ENCODE results near the gene BCL11A. TPM values are rescaled to one million over a fixed set of nuclear protein-coding genes. Genes with fewer than 3 reads are reported as not detected.
A peak's percentile ranks its signal among the peaks of the same experiment; 100 is the strongest.

Gene BCL11A
- total RNA-seq, 1 donor from 2014 or later: 46.2 TPM

GRCh38 chr2:60496956-60497355, 56.5 kb downstream of the BCL11A start:
- Mint-ChIP-seq H3K4me1 (ENCODE audit: low read depth) (peaks cover 18% of the 10 kb centered on the region), H3K4me3 (ENCODE audit: low read depth) (no peak overlapping the region), H3K9me3 (ENCODE audit: low read depth) (no peaks in the 10 kb centered on the region), H3K27me3 (no peaks in the 10 kb centered on the region), H3K27ac (no peak overlapping the region), H3K36me3 (ENCODE audit: insufficient read depth) (peaks cover 1% of the 10 kb centered on the region)
- DNase-seq (ENCODE audit: low spot score, unreplicated experiment): no peak
- TF ChIP-seq CTCF (IDR thresholded peaks at IDR 0.05; ENCODE audit: unreplicated experiment): no peak

GRCh38 chr2:60496475-60496874, 57.0 kb downstream of the BCL11A start:
- no peak for DNase-seq (ENCODE audit: low spot score, unreplicated experiment)
- Mint-ChIP-seq H3K27me3 (no peaks in the 10 kb centered on the region), H3K27ac (no peak overlapping the region), H3K9me3 (ENCODE audit: low read depth) (no peaks in the 10 kb centered on the region), H3K4me1 (ENCODE audit: low read depth) (peaks cover 18% of the 10 kb centered on the region), H3K36me3 (ENCODE audit: insufficient read depth) (peaks cover 3% of the 10 kb centered on the region), H3K4me3 (ENCODE audit: low read depth) (no peak overlapping the region)
- TF ChIP-seq CTCF (IDR thresholded peaks at IDR 0.05; ENCODE audit: unreplicated experiment): no peak

- no peak for DNase-seq (ENCODE audit: low spot score, unreplicated experiment)
- H3K4me1 Mint-ChIP-seq (ENCODE audit: low read depth): peaks cover 18% of the 10 kb centered on the region
- H3K27me3 Mint-ChIP-seq: no peaks in the 10 kb centered on the region
- peaks cover 5% of the 10 kb centered on the region for H3K36me3 Mint-ChIP-seq (ENCODE audit: insufficient read depth)
- H3K9me3 Mint-ChIP-seq (ENCODE audit: low read depth): no peaks in the 10 kb centered on the region
- peak overlapping the region; percentile 69 for H3K27ac Mint-ChIP-seq
- no peak overlapping the region for H3K4me3 Mint-ChIP-seq (ENCODE audit: low read depth)
- no peak for TF ChIP-seq CTCF (IDR thresholded peaks at IDR 0.05; ENCODE audit: unreplicated experiment)
Observed at GRCh38 chr2:60495041-60495625, 58.3 kb downstream of the BCL11A start.

- Mint-ChIP-seq H3K4me3 (ENCODE audit: low read depth) (no peak overlapping the region), H3K27ac (no peak overlapping the region), H3K4me1 (ENCODE audit: low read depth) (peaks cover 20% of the 10 kb centered on the region), H3K36me3 (ENCODE audit: insufficient read depth) (peaks cover 5% of the 10 kb centered on the region), H3K9me3 (ENCODE audit: low read depth) (no peaks in the 10 kb centered on the region), H3K27me3 (no peaks in the 10 kb centered on the region)
- DNase-seq (ENCODE audit: low spot score, unreplicated experiment): no peak
- no peak for TF ChIP-seq CTCF (IDR thresholded peaks at IDR 0.05; ENCODE audit: unreplicated experiment)
Observed at GRCh38 chr2:60493804-60494387, 59.6 kb downstream of the BCL11A start.

GRCh38 chr2:60492548-60492947, 60.9 kb downstream of the BCL11A start:
- no peaks in the 10 kb centered on the region for H3K27me3 Mint-ChIP-seq
- peaks cover 9% of the 10 kb centered on the region for H3K36me3 Mint-ChIP-seq (ENCODE audit: insufficient read depth)
- no peaks in the 10 kb centered on the region for H3K9me3 Mint-ChIP-seq (ENCODE audit: low read depth)
- H3K4me1 Mint-ChIP-seq (ENCODE audit: low read depth): peaks cover 20% of the 10 kb centered on the region
- H3K27ac Mint-ChIP-seq: no peak overlapping the region
- H3K4me3 Mint-ChIP-seq (ENCODE audit: low read depth): no peak overlapping the region
- DNase-seq (ENCODE audit: low spot score, unreplicated experiment): no peak
- no peak for TF ChIP-seq CTCF (IDR thresholded peaks at IDR 0.05; ENCODE audit: unreplicated experiment)

Measured in progenitor cell of endocrine pancreas (in vitro differentiated cells).